Right cardiac atrium (tissue), 5 donors: ENCODE results near the gene GYS1. TPM values are rescaled to one million over a fixed set of nuclear protein-coding genes. Genes with fewer than 3 reads are reported as not detected.
"Not testable (repeated sequence)": the region's sequence is repeated elsewhere in the genome, so short reads cannot be mapped to it uniquely, and the experiment has no call there.

Experiments used
- ATAC-seq, 2 donors: fragments of 200-7000 bp; cut with Tn5 transposase; one replicate each; pipeline versions ENCODE4 v1.8.0 to v1.9.1; 2020; ENCODE audit warnings: moderate library complexity in 2 of 2, mild to moderate bottlenecking in 1 of 2
- DNase-seq, 3 donors: peaks; one replicate each; pipeline ENCODE4 v3.0.0-alpha.2; 2020
- H3K27ac ChIP-seq: one replicate; pipeline ENCODE4 v1.5.1; 2013; ENCODE audit warnings: mild to moderate bottlenecking, low read length, control low read depth, moderate library complexity
- H3K27me3 ChIP-seq: one replicate; pipeline ENCODE4 v1.6.1; 2013; ENCODE audit not compliant: control insufficient read depth, insufficient read depth
- H3K4me1 ChIP-seq: one replicate; pipeline ENCODE4 v1.6.1; 2013; ENCODE audit warnings: low read length; ENCODE audit not compliant: control insufficient read depth, insufficient read depth
- H3K4me3 ChIP-seq: one replicate; pipeline ENCODE4 v1.5.1; 2013; ENCODE audit warnings: low read length, control low read depth
- H3K9me3 ChIP-seq: one replicate; pipeline ENCODE4 v1.6.1; 2013; ENCODE audit warnings: low read length; ENCODE audit not compliant: control insufficient read depth
- WGBS: extraction: QIAGEN DNeasy Blood & Tissue Kit; methylation state at CpG from one replicate; pipeline ENCODE4 v1.1.7; 2013; 5-methylcytosine and 5-hydroxymethylcytosine counted together
- intact Hi-C, 4 donors: fragments of 100-400 bp; cut with DNase I; formaldehyde crosslinking; loops; one replicate each; pipeline versions ENCODE4 v1.11.0 to v1.14.0; 2022 to 2023
- polyA plus RNA-seq: library from polyadenylated mRNA; stranded (reverse); fragments of 200-250 nt; gene quantifications from one replicate; pipeline ENCODE4 v1.2.3, GENCODE V29; 2013
- total RNA-seq, 4 donors: library from RNA; stranded (reverse); fragmentation: NEBNext Ultra II Directional; extraction: Animal tissue kit (Norgen Biotek cat#: 25700); gene quantifications; one replicate each; pipeline ENCODE4 v1.2.1, GENCODE V29; 2021
- donor health status: healthy with polysubstance abuse.
- donor health status: DM: no; HTN: yes; CAD: no.
- donor health status: DM: no; HTN: no; CAD: no.
- donor health status: DM: no; HTN: yes; CAD: no; lungs with severe emphysema.
- donor health status: DM: yes; HTN: yes; CAD: no.

The GYS1 gene
- total and polyA plus RNA-seq, 5 donors, result 61.4 to 95.9 (median 82.7) TPM

DNA sequence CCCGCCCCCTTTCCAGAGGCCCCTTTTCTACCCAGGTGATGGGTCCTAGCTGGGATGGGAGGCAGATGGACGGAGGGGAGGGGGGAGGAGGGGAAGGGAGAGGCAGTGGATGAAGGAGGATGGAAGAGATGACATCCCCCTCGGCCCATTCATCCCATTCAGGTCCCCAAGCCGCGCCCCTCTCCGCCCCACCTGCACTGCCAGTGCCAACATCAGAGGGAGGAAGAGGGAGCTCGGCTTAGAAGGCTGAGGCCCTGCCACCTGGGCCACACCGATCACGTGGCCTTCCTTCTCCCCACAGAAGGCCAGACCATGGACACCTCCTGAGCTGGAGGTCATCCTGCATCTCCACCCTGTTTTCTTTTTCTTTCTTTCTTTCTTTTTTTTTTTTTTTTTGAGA, 35.6 kb upstream of the GYS1 start:
- intact Hi-C loops, H3K27me3 ChIP-seq, H3K4me1 ChIP-seq, ATAC-seq, H3K4me3 ChIP-seq, H3K27ac ChIP-seq, H3K9me3 ChIP-seq: not testable (repeated sequence)
- WGBS, result 85% methylated on average over 9 of the region's 9 CpGs
- peak in 1 of 3 donors; percentile 20 for DNase-seq

DNA sequence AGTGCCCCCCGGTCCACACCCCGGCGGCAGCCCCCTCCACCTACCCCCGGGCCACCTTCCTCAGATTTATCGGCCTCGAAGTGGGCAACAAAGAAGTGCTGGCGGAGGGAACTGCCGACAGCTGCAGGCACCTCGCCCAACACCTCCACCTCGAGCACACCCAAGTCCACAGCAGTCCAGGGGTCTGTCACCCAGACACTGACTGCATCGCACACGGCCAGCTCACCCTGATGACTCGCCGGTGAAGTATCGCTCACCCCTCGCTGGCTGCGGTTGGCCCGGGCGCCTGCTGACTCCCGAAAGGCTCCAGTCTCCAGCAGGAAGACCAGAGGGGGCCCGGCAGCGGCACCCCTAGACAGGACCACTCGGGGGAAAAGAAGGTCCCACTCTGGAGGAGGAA, 32.5 kb upstream of the GYS1 start:
- H3K9me3 ChIP-seq, H3K4me1 ChIP-seq, H3K4me3 ChIP-seq, H3K27ac ChIP-seq, intact Hi-C loops, ATAC-seq, H3K27me3 ChIP-seq: not testable (repeated sequence)
- DNase-seq, result peak in 1 of 3 donors; percentile 18
- 66% methylated on average over 23 of the region's 23 CpGs for WGBS

DNA sequence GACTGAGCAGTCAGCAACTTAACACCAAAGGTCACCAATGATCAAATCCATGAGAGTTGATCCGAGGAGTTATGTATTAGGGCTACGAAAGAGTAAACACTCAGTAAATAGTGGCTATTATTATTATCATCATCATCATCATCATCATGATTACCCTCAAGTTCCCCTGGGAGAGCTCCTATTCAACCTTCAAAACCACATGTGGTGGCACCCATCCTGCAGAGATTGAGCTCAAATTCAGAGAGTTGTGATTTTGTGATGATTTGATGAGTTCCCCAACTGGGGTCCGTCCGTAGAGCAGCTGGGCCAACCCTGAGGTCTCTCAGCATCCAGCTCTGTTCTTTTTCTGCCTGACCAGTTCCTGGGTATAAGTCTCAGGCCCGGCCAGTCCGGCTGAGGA, 32.0 kb upstream of the GYS1 start:
- ATAC-seq, DNase-seq, H3K4me1 ChIP-seq, H3K4me3 ChIP-seq, H3K27me3 ChIP-seq, H3K27ac ChIP-seq, H3K9me3 ChIP-seq, intact Hi-C loops: not testable (repeated sequence)
- WGBS, result 78% methylated on average over 4 of the region's 6 CpGs

DNA sequence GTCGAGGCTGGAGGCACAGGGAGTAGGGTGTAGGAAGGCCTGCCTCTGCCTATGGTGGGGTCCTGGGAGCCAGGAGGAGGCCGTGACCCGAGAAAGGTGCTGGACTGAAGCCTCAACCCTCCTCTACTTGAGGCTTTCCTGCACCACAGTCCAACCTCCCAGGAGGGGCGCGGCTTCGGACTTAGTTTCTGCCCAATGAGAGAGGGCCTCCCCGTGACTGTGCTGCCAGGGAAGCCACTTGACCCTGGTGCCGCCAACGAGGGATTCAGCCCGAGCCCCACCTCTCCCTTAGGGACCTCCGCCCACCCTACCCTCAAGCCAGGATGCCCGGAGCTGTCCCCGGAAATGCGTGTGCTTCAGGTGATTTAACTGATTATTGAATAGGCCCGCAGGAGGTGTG, 31.1 kb upstream of the GYS1 start, which contains the start of gene CGB3:
Gene CGB3, minus strand, starts transcription at position 101 of the 400 bp plus-strand sequence. CDS start 362 bp downstream, outside the sequence.
- H3K9me3 ChIP-seq, intact Hi-C loops: not testable (repeated sequence)
- 73% methylated on average over 13 of the region's 15 CpGs for WGBS

DNA sequence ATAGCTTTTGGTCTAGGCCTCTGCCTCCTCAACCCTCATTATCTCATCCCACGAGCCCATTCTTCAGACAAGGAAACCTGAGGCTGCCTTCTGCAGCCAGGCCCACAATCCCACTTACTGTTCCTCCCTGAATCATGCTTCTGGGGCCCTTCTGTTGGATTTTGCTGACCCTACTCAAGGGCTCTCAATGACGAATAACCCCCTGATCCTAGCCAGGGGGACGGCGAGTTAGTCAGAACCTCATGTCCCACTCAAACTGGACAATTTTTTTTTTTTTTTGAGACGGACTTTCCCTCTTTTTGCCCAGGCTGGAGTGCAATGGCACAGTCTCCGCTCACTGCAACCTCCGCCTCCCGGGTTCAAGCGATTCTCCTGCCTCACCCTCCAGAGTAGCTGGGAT, 29.0 kb upstream of the GYS1 start:
- no peak overlapping the region for H3K27ac ChIP-seq
- H3K4me1 ChIP-seq, result no peaks in the 10 kb centered on the region
- H3K4me3 ChIP-seq, result no peak overlapping the region
- peak in 1 of 3 donors; percentile 7 for DNase-seq
- no peak for ATAC-seq
- intact Hi-C loops, result no loop called here
- H3K27me3 ChIP-seq, result no peaks in the 10 kb centered on the region
- no peaks in the 10 kb centered on the region for H3K9me3 ChIP-seq
- 92% methylated on average over 9 of the region's 9 CpGs for WGBS

More for the DNA sequence above, 31.1 kb upstream of the GYS1 start, which contains the start of gene CGB3:
- not testable (repeated sequence) for H3K4me3 ChIP-seq, H3K27ac ChIP-seq, ATAC-seq, H3K4me1 ChIP-seq, H3K27me3 ChIP-seq
- peak in 1 of 3 donors; percentile 7 for DNase-seq

DNA sequence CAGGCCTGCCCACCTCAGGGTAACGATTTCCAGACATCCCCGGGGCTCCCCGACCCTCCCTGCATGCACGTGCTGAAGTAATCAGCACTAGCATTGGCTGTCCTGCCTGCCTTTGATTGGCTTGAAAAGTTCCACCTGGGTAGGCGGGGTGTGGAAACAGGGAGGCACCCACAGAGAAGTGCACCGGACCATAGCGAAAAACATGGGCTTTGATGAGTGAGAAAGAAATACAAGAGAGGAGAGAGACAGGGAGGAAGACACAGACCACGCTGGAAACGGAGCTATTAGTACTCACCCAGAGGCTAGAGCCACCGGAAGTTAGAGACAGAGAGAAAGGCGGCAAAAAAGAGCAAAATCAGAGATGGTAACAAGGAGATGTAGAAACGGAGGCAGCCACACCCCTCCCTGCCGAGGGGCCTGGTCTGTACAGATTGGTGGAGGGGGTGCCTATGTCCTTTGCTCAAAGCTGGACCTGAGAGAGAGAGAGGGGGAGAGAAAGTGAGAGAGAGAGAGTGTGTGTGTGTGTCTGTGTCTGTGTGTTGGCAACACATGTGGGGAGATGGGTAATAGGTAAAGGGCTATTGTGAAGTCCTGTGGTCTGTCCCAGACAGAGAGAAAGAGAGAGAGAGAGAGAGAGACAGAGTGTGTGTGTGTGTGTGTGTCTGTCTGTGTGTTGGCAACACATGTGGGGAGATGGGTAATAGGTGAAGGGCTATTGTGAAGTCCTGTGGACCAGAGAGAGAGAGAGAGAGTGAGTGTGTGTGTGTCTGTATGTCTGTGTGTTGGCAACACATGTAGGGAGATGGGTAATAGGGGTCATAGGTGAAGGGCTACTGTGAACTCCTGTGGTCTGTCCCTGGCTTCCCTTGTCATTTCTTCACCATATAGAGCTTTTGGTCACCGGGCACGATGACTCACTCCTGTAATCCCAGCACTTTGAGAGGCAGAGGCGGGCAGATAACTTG, 28.1 kb upstream of the GYS1 start:
- intact Hi-C loops, result no loop called here
- no peaks in the 10 kb centered on the region for H3K27me3 ChIP-seq
- no peaks in the 10 kb centered on the region for H3K4me1 ChIP-seq
- H3K27ac ChIP-seq, result no peak overlapping the region
- no peaks in the 10 kb centered on the region for H3K9me3 ChIP-seq
- WGBS, result 41% methylated on average over 16 of the region's 16 CpGs
- ATAC-seq, result no peak
- no peak overlapping the region for H3K4me3 ChIP-seq
- peak in 1 of 3 donors; percentile 22 for DNase-seq

DNA sequence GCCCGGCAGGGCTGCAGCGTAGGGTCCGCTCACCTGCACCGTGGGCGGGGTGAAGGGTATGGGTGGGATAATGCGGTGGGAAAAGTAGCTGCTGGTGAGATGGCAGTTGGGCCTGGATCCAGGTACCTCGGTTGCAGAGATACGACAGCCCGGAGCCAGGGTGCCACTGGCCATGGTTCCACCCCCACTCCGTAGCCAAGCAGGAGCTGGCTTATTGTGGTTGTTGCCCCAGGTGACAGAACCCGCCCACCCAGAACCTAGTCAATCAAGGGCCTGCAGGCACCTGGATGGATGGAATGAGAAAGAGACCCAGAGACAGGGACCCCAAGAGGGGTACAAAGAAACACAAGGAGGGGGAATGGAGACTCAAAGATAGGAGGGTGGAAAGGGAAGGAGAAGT, 27.2 kb upstream of the GYS1 start:
- no peak overlapping the region for H3K4me3 ChIP-seq
- DNase-seq (peak in 1 of 3 donors; percentile 37), ATAC-seq (no peak)
- intact Hi-C loops, result no loop called here
- no peaks in the 10 kb centered on the region for H3K4me1 ChIP-seq
- 70% methylated on average over 11 of the region's 11 CpGs for WGBS
- H3K27me3 ChIP-seq, result no peaks in the 10 kb centered on the region
- no peak overlapping the region for H3K27ac ChIP-seq
- no peaks in the 10 kb centered on the region for H3K9me3 ChIP-seq

DNA sequence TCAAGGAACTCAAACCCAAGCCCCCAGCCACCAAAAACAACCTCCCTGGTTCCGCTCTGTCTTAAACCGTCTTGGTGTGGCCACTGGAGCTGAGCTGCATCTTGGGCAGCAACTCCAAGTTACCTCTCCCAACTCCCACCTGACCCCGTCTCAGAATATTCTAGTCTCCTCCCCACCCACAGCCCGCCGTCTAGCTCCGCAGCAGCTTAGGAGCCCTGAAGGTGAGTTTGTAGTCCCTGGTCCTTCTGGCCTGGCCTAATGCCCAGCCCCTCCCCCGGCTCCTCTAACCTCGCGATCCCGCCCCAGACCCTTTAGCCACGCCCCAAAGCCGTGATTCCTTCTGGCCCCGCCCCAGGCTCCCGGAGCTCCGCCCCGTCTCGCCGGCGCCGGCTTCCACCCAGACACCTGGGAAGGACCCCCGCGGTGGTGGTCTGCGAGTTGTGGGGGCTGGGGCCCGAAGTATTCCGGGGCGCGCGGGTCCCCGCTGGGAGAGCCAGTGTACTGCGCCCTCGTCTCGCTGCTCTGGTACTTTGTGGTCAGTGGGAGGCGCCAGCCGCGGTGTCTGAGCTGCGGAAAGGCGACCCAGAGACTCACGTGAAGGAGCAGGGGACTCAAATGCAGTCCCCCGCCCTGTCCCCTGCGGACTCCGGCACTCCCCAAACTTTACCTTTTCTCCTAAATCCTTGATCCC, 26.3 kb upstream of the GYS1 start:
- no peaks in the 10 kb centered on the region for H3K27me3 ChIP-seq
- peak overlapping the region; percentile 35 for H3K4me3 ChIP-seq
- intact Hi-C loops, result no loop called here
- ATAC-seq, result peak; percentile 71 to 75
- peak; percentile 60 to 89 (median 88) for DNase-seq
- H3K9me3 ChIP-seq, result no peaks in the 10 kb centered on the region
- WGBS, result 15% methylated on average over 41 of the region's 41 CpGs
- H3K27ac ChIP-seq, result no peak overlapping the region
- no peaks in the 10 kb centered on the region for H3K4me1 ChIP-seq

DNA sequence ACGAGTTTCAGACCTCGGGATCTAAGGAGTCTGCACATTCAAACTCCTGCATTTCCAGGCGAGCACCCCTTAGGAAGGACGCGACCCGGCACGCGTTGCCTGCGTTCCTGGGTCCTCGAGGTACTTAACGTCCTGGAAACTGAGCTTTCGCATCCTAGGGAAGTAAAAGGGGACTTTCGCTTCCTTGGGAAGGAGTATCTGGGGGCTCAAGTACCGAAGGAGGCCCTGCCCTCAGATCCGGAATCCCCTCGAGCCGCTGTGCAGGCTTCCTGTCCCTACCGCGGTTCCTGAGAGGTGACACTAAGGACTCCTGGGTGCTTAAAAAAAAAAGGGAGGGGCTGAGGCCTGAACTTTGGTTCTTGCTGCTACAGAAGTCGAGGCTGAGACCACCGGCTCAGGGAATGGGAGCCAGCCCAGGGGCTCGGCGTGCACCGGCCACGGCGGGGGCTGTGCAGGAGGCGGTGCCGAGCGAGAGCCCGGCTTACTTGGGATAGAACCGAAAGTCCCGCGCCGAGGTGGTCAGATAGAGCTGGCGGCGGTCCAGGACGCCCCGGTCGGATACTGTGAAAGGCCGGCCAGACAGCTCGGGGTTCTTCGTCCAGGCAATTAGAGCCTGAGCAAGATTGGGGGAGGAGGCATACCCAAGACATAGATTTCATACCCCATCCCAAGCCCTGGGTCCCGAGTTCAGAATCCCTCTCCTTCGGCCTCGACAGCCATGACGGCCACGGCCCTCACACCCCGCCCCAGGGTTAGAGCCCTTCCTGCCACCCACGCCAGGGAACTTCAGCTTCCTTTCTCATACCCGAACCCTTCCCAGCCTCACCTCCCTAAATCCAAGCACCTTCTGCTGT, 25.5 kb upstream of the GYS1 start:
- WGBS, result 4% methylated on average over 50 of the region's 50 CpGs
- H3K4me3 ChIP-seq, result peak overlapping the region; percentile 53
- H3K4me1 ChIP-seq, H3K9me3 ChIP-seq, H3K27ac ChIP-seq, H3K27me3 ChIP-seq, intact Hi-C loops: not testable (repeated sequence)
- ATAC-seq, result peak; percentile 6 to 32
- peak in 2 of 3 donors; percentile 71 to 79 for DNase-seq

DNA sequence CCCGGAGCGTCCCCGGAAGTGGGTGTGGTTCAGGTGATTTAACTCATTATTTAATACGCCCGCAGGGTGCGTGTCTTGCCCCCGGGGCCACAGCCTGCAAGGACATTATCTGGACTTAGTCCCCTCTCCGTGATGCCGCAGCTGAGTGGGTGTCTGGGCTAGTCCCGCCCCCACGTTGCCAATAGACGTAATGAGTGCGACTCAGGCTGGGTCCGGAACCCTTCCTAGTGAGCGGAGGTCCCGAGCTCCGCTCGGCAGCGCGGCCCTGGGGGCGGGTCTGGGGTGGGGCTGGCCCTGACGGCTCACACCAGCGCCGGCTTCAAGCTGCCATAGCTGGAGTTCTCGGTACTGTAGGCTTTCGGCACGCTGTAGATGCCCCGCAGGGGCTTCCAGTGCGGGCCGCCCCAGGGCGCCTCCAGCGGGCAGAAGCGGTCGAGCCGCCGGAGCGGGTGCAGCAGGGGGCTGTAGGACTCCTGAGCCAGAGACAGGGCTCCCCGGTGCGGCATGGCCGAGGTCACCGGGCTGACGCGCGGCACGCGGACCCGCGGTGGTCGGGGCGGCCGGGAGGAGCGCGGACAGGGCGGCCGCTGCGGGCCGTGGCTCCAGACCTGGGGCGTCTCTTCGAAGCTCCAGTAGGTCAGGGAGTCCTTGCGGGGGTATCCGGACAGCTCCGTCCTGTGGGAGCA, 24.7 kb upstream of the GYS1 start:
- peak overlapping the region; percentile 53 for H3K4me3 ChIP-seq
- peak; percentile 62 to 80 (median 79) for DNase-seq
- no peak overlapping the region for H3K27ac ChIP-seq
- no peaks in the 10 kb centered on the region for H3K4me1 ChIP-seq
- no peaks in the 10 kb centered on the region for H3K9me3 ChIP-seq
- 1% methylated on average over 62 of the region's 62 CpGs for WGBS
- intact Hi-C loops, result no loop called here
- no peaks in the 10 kb centered on the region for H3K27me3 ChIP-seq
- ATAC-seq, result peak; percentile 66 to 72
